Coronary artery (tissue), 2 donors: ENCODE measurements around the gene FOS.

Experiments used
- DNase-seq: peaks from one replicate; pipeline ENCODE4 v3.0.0-alpha.2; 2017; ENCODE audit warnings: low spot score
- H3K27ac ChIP-seq, 2 donors: fragments of 200-600 bp; sonication (generic); one replicate each; pipeline ENCODE4 v1.5.1; 2016 to 2019
- H3K4me3 ChIP-seq: fragments of 200-600 bp; sonication (generic); 2 replicates; pipeline ENCODE4 v1.5.1; 2016; ENCODE audit warnings: mild to moderate bottlenecking, moderate library complexity
- CTCF ChIP-seq: fragments of 200-600 bp; sonication (generic); IDR thresholded peaks from one replicate; pipeline ENCODE4 v1.5.1; 2019; ENCODE audit warnings: antibody characterized with exemption

Gene FOS

GRCh38 chr14:75278422-75279152 is at the start of gene FOS:
TSS of gene FOS (plus strand) at chr14:75278828. CDS start at chr14:75278983, 155 bp downstream.
- Histone ChIP-seq H3K4me3 (peak within 1 kb of the TSS; percentile 93), H3K27ac (peak within 1 kb of the TSS; percentile 100)
- DNase-seq = peak; percentile 97
- TF ChIP-seq CTCF = no peak

- H3K27ac ChIP-seq = peak overlapping the region in 1 of 2 donors; percentile 3
- no peak overlapping the region for H3K4me3 ChIP-seq
- TF ChIP-seq CTCF = no peak
- no peak for DNase-seq
These were observed 48.9 kb upstream of the FOS start for GRCh38 chr14:75229661-75230139.

GRCh38 chr14:75230140-75230792 is 48.4 kb upstream of the FOS start:
- TF ChIP-seq CTCF = no peak
- Histone ChIP-seq H3K27ac (peak overlapping the region in 1 of 2 donors; percentile 3), H3K4me3 (no peak overlapping the region)
- no peak for DNase-seq

- no peak for TF ChIP-seq CTCF
- Histone ChIP-seq H3K27ac (no peak overlapping the region), H3K4me3 (no peak overlapping the region)
- DNase-seq = no peak
These were observed 47.3 kb upstream of the FOS start for GRCh38 chr14:75231320-75231719.

GRCh38 chr14:75232191-75232590 is 46.4 kb upstream of the FOS start:
- H3K4me3 ChIP-seq = no peak overlapping the region
- no peak overlapping the region for H3K27ac ChIP-seq

GRCh38 chr14:75232597-75232996 is 46.0 kb upstream of the FOS start:
- DNase-seq = no peak
- H3K27ac ChIP-seq = no peak overlapping the region
- TF ChIP-seq CTCF = no peak
- no peak overlapping the region for H3K4me3 ChIP-seq

More at GRCh38 chr14:75232191-75232590, 46.4 kb upstream of the FOS start:
- TF ChIP-seq CTCF = no peak
- DNase-seq = no peak
